Measurements from ENCODE around the gene SLC17A1. TPM values are rescaled to one million over a fixed set of nuclear protein-coding genes. Genes with fewer than 3 reads are reported as not detected.
A peak's percentile ranks its signal among the peaks of the same experiment; 100 is the strongest.

Gene SLC17A1
- total RNA-seq, 4 donors from 2014 or later = not detected

GRCh38 chr6:25774120-25774715 is 57.6 kb downstream of the SLC17A1 start:
- Histone ChIP-seq H3K36me3 (no peaks in the 10 kb centered on the region), H3K27ac (replicated peaks in 1 of 4) (no peak overlapping the region), H3K27me3 (peaks cover 0 to 6% (median 0%) of the 10 kb centered on the region in 4 donors), H3K4me1 (no peaks in the 10 kb centered on the region), H3K4me3 (no peak overlapping the region), H3K9me3 (no peaks in the 10 kb centered on the region)
- intact Hi-C loops (cut with DNase I) = no loop called here
- no peak for DNase-seq (ENCODE audit: extremely low spot score)
- TF ChIP-seq POLR2A (IDR thresholded peaks at IDR 0.05; ENCODE audit: low read depth) (no peak), EP300 (IDR thresholded peaks at IDR 0.05) (no peak), POLR2AphosphoS5 (IDR thresholded peaks at IDR 0.05) (no peak), CTCF (IDR thresholded peaks at IDR 0.05) (no peak)
- WGBS = 37% methylated on average over 2 of the region's 2 CpGs

- Histone ChIP-seq H3K27ac (replicated peaks in 1 of 4) (no peak overlapping the region), H3K27me3 (no peaks in the 10 kb centered on the region), H3K4me3 (no peak overlapping the region), H3K9me3 (no peaks in the 10 kb centered on the region), H3K4me1 (no peaks in the 10 kb centered on the region), H3K36me3 (no peaks in the 10 kb centered on the region)
- no peak for DNase-seq (ENCODE audit: extremely low spot score)
- 100% methylated on average over 2 of the region's 2 CpGs for WGBS
- TF ChIP-seq EP300 (IDR thresholded peaks at IDR 0.05) (no peak), CTCF (IDR thresholded peaks at IDR 0.05) (no peak), POLR2AphosphoS5 (IDR thresholded peaks at IDR 0.05) (no peak), POLR2A (IDR thresholded peaks at IDR 0.05; ENCODE audit: low read depth) (no peak)
- intact Hi-C loops (cut with DNase I) = no loop called here
Observed at GRCh38 chr6:25769983-25770382, 61.9 kb downstream of the SLC17A1 start.

- Histone ChIP-seq H3K27ac (replicated peaks in 1 of 4) (no peak overlapping the region), H3K27me3 (peaks cover 0 to 10% (median 0%) of the 10 kb centered on the region in 4 donors), H3K4me1 (no peaks in the 10 kb centered on the region), H3K36me3 (no peaks in the 10 kb centered on the region), H3K4me3 (no peak overlapping the region), H3K9me3 (no peaks in the 10 kb centered on the region)
- no peak for TF ChIP-seq EP300 (IDR thresholded peaks at IDR 0.05)
- TF ChIP-seq POLR2AphosphoS5 (IDR thresholded peaks at IDR 0.05) = no peak
- TF ChIP-seq POLR2A (IDR thresholded peaks at IDR 0.05; ENCODE audit: low read depth) = no peak
- no peak for TF ChIP-seq CTCF (IDR thresholded peaks at IDR 0.05)
- intact Hi-C loops (cut with DNase I) = no loop called here
- peak; percentile 89 for DNase-seq (ENCODE audit: extremely low spot score)
- WGBS = 88% methylated on average over 1 of the region's 1 CpG
Observed at GRCh38 chr6:25768566-25768965, 63.3 kb downstream of the SLC17A1 start.

DNA sequence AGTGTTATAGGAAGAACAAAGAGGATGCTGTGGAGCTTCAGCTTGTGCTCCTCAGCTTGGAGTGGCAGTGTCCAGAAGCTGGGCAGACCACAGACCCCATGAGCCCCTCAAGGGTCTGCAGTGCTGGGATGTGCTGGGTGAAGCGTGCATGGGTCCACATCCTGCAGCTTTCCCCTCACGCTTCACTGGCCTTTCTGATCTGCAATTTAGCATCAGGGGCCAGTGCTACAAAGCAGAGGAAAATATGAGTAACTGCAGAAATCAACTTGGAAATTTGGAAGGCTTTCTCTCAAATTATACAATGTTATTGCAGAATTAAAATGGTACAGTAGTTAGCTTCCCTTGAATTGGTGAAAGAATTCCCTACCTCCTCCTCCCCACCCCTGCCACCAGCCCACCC is 67.2 kb downstream of the SLC17A1 start:
- H3K27ac ChIP-seq (replicated peaks in 1 of 4) = no peak overlapping the region
- no peaks in the 10 kb centered on the region for H3K4me1 ChIP-seq
- 81% methylated on average over 2 of the region's 2 CpGs for WGBS
- intact Hi-C loops (cut with DNase I) = no loop called here
- H3K36me3 ChIP-seq = no peaks in the 10 kb centered on the region
- no peak overlapping the region for H3K4me3 ChIP-seq
- H3K9me3 ChIP-seq = no peaks in the 10 kb centered on the region
- no peak for TF ChIP-seq POLR2A (IDR thresholded peaks at IDR 0.05; ENCODE audit: low read depth)
- TF ChIP-seq POLR2AphosphoS5 (IDR thresholded peaks at IDR 0.05) = no peak
- TF ChIP-seq EP300 (IDR thresholded peaks at IDR 0.05) = no peak
- TF ChIP-seq CTCF (IDR thresholded peaks at IDR 0.05) = no peak
- peaks cover 0 to 15% (median 0%) of the 10 kb centered on the region in 4 donors for H3K27me3 ChIP-seq
- DNase-seq (ENCODE audit: extremely low spot score) = peak; percentile 21

Measured in esophagus muscularis mucosa (tissue), 4 donors.